Keratinocyte (primary cell): ENCODE data around the gene PGAM2. TPM values are rescaled to one million over a fixed set of nuclear protein-coding genes. Genes with fewer than 3 reads are reported as not detected.

Source experiments
- DNase-seq: peaks from one replicate; pipeline ENCODE4 v3.0.0-alpha.2; 2011; ENCODE audit warnings: low read depth, missing footprints, low spot score
- FAIRE-seq: peaks from 2 replicates; lab custom pipeline; 2011; peaks lifted over from hg19 to GRCh38; lab: Jason Lieb, UNC
- H2AFZ ChIP-seq: 2 replicates; pipeline ENCODE4 v1.6.0; 2012; ENCODE audit warnings: low read length, control low read depth, inconsistent platforms; ENCODE audit not compliant: control insufficient read depth
- H3K27ac ChIP-seq: 2 replicates; pipeline ENCODE4 v1.5.1; 2011; ENCODE audit warnings: low read length; ENCODE audit not compliant: control insufficient read depth, insufficient read depth
- H3K27me3 ChIP-seq: 3 replicates; pipeline ENCODE4 v1.6.0; 2011; ENCODE audit warnings: low read length; ENCODE audit not compliant: control insufficient read depth, insufficient read depth; ENCODE audit errors: extremely low read depth
- H3K36me3 ChIP-seq, 2 experiments: 2 replicates in 1 of 2; 3 replicates in 1 of 2; pipeline ENCODE4 v1.5.1; 2011; ENCODE audit warnings: low read length in 2 of 2, mild to moderate bottlenecking in 1 of 2; ENCODE audit not compliant: control insufficient read depth in 2 of 2, insufficient read depth in 2 of 2; ENCODE audit errors: extremely low read depth in 1 of 2
- H3K4me1 ChIP-seq: 3 replicates; pipeline ENCODE4 v1.5.1; 2011; ENCODE audit warnings: low read length; ENCODE audit not compliant: control insufficient read depth, insufficient read depth; ENCODE audit errors: extremely low read depth
- H3K4me2 ChIP-seq: 3 replicates; pipeline ENCODE4 v1.6.0; 2011; ENCODE audit warnings: low read depth, low read length; ENCODE audit not compliant: control insufficient read depth, insufficient read depth; ENCODE audit errors: extremely low read depth
- H3K4me3 ChIP-seq, 3 experiments: fragments of 200-600 bp in 1 of 3; sonication (generic) in 1 of 3; 2 replicates in 2 of 3; 3 replicates in 1 of 3; pipeline ENCODE4 v1.5.1; 2011 to 2016; ENCODE audit warnings: low read length in 3 of 3, mild to moderate bottlenecking in 3 of 3, control low read depth in 2 of 3, inconsistent platforms in 1 of 3, low read depth in 1 of 3, mixed read lengths in 1 of 3, mixed run types in 1 of 3, moderate library complexity in 1 of 3; ENCODE audit not compliant: control insufficient read depth in 2 of 3, insufficient read depth in 2 of 3; ENCODE audit errors: extremely low read depth in 1 of 3
- H3K79me2 ChIP-seq: 2 replicates; pipeline ENCODE4 v1.6.0; 2012; ENCODE audit warnings: low read length; ENCODE audit not compliant: control insufficient read depth, insufficient read depth
- H3K9ac ChIP-seq: 3 replicates; pipeline ENCODE4 v1.6.0; 2011; ENCODE audit warnings: low read length; ENCODE audit not compliant: control insufficient read depth, insufficient read depth; ENCODE audit errors: extremely low read depth
- H3K9me1 ChIP-seq: 3 replicates; pipeline ENCODE4 v1.6.0; 2011; ENCODE audit warnings: low read length; ENCODE audit not compliant: control insufficient read depth, insufficient read depth; ENCODE audit errors: extremely low read depth
- H3K9me3 ChIP-seq: 2 replicates; pipeline ENCODE4 v1.5.1; 2012; ENCODE audit warnings: low read depth, low read length; ENCODE audit not compliant: control insufficient read depth
- H4K20me1 ChIP-seq: 3 replicates; pipeline ENCODE4 v1.6.0; 2011; ENCODE audit warnings: low read length; ENCODE audit not compliant: control insufficient read depth, insufficient read depth; ENCODE audit errors: extremely low read depth
- EZH2 ChIP-seq: IDR thresholded peaks from one replicate; pipeline ENCODE4 v1.6.1; 2012; ENCODE audit warnings: inconsistent platforms, mild to moderate bottlenecking, low read length, moderate library complexity
- dilution Hi-C: fragments of 300-500 bp; cut with MboI; formaldehyde crosslinking; loops from one replicate; pipeline ENCODE4 v1.7.0; 2020; ENCODE audit warnings: low sequenced_read_pairs; ENCODE audit not compliant: extremely low pct_ligation_motif_present
- polyA plus RNA-seq, 5 experiments: library from polyadenylated mRNA; depleted of rRNA in 3 of 5; stranded (reverse) in 3 of 5; stranded (forward) in 1 of 5; unstranded in 1 of 5; fragments of >200 nt; gene quantifications; 1 replicate in 1 of 5; 2 replicates in 3 of 5; 3 replicates in 1 of 5; pipeline versions ENCODE4 v1.2.1 to v1.2.3, GENCODE V29; 2011 to 2012; ENCODE audit warnings: missing spikeins in 2 of 5, low read depth in 1 of 5, low replicate concordance in 1 of 5
- TF ChIP-seq, protein P1 (sequence below), 3 experiments: IDR thresholded peaks in 1 of 3; conservative IDR thresholded peaks in 1 of 3; optimal IDR thresholded peaks in 1 of 3; 2 replicates in 2 of 3; 3 replicates in 1 of 3; pipeline versions ENCODE3 to v1.5.1; 2011; ENCODE audit warnings: low read length in 3 of 3, mild to moderate bottlenecking in 3 of 3, moderate library complexity in 2 of 3, control low read depth in 1 of 3, inconsistent platforms in 1 of 3; ENCODE audit not compliant: insufficient read depth in 2 of 3; ENCODE audit errors: extremely low read depth in 1 of 3

PGAM2 gene
- polyA plus RNA-seq, 1 donor (not counting 4 experiments of a cell fraction or from before 2014, with no cell fraction given): not detected

DNA sequence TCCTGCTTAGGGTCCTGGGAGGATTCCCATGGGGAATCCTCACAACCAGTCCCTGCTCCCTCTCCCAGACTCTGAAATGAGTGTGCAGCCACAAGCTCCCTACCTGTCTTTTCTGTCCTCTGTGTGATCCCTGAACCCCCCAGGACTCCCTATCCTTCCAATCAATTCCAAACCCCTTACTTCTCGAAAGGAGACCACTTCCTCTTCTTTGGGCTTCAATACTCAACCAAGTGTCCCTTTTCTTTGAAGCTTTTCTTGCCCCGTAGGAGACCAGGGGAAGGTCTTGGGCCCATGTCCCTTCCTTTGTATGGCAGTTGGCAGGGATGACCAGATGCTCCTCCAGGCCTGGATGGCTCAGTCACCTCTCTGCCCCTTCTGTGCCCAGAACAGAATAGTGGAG is 40.5 kb upstream of the PGAM2 start:
- Histone ChIP-seq H3K4me3 (no peak overlapping the region), H3K27me3 (peaks cover 11% of the 10 kb centered on the region)
- dilution Hi-C loops: no loop called here

DNA sequence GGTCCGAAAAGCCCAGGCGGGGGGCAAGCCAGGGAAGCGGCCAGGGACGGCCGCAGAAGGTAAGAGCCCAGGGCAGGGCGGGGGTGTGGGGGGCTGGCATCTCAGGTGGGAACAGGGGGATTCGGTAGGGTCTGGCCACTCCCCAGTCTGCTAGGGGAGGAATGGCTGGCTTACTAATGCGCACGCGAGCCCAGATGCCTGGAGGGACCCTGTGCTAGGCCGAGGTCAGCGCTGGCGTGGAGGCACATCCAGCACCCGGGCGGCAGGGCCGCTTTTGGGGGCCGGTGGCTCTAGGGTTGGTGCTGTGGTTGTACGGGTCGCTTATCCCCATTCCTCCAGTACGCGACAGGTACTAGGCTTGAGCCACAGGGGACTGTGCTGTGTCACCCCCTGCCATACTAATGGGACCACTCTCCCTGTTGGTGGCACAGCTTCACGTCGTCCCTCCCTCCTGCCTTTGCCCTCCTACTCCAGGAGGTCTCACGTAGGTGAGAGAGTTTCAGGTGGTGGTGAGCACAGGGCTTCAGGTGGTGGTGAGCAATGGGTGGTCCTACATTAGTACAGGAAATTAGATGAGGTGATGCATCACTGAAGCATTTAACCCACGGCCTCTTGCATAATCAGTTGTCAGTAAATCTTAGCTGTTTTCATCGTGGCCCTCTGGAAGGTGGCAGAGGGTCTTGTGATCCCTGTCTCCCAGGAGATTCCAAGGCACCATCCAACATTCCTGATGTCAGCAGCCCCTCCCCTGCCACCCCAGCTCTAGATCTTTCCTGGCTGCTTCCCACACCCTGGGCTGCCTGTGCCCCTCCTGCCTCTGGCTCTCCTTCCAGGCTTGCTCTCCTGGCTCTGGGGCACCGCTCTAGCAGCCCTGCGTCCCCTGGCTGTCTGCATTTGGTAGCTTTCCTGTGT is 39.7 kb upstream of the PGAM2 start:
- no peaks in the 10 kb centered on the region for H3K9me3 ChIP-seq
- dilution Hi-C loops: no loop called here
- no peaks in the 10 kb centered on the region for H3K79me2 ChIP-seq
- H3K36me3 ChIP-seq: no peaks in the 10 kb centered on the region
- H3K9me1 ChIP-seq: no peaks in the 10 kb centered on the region
- DNase-seq: no peak
- H3K9ac ChIP-seq: no peak overlapping the region
- peaks cover 25% of the 10 kb centered on the region for H3K4me1 ChIP-seq
- no peak overlapping the region for H3K4me2 ChIP-seq
- H3K4me3 ChIP-seq: no peak overlapping the region
- H3K27me3 ChIP-seq: peaks cover 11% of the 10 kb centered on the region
- peak; percentile 86 for FAIRE-seq
- no peak overlapping the region for H2AFZ ChIP-seq
- H3K27ac ChIP-seq: no peak overlapping the region
- TF ChIP-seq, protein P1, sequence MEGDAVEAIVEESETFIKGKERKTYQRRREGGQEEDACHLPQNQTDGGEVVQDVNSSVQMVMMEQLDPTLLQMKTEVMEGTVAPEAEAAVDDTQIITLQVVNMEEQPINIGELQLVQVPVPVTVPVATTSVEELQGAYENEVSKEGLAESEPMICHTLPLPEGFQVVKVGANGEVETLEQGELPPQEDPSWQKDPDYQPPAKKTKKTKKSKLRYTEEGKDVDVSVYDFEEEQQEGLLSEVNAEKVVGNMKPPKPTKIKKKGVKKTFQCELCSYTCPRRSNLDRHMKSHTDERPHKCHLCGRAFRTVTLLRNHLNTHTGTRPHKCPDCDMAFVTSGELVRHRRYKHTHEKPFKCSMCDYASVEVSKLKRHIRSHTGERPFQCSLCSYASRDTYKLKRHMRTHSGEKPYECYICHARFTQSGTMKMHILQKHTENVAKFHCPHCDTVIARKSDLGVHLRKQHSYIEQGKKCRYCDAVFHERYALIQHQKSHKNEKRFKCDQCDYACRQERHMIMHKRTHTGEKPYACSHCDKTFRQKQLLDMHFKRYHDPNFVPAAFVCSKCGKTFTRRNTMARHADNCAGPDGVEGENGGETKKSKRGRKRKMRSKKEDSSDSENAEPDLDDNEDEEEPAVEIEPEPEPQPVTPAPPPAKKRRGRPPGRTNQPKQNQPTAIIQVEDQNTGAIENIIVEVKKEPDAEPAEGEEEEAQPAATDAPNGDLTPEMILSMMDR (optimal IDR thresholded peaks at IDR 0.05 in 1 of 3, IDR thresholded peaks at IDR 0.05 in 1 of 3, conservative IDR thresholded peaks at IDR 0.05 in 1 of 3; ENCODE audit: extremely low read depth in 1 of 3, insufficient read depth in 2 of 3, low read length in 3 of 3): no peak
- TF ChIP-seq EZH2: peak; percentile 47
- no peaks in the 10 kb centered on the region for H4K20me1 ChIP-seq

More for the DNA sequence above, 40.5 kb upstream of the PGAM2 start:
- Histone ChIP-seq H3K4me1 (peaks cover 25% of the 10 kb centered on the region), H3K4me2 (no peak overlapping the region), H4K20me1 (no peaks in the 10 kb centered on the region), H3K9me3 (no peaks in the 10 kb centered on the region), H3K79me2 (no peaks in the 10 kb centered on the region), H2AFZ (no peak overlapping the region), H3K9me1 (no peaks in the 10 kb centered on the region), H3K36me3 (no peaks in the 10 kb centered on the region), H3K9ac (no peak overlapping the region), H3K27ac (no peak overlapping the region)
- DNase-seq (no peak), FAIRE-seq (no peak)
- TF ChIP-seq EZH2: no peak
- TF ChIP-seq, protein P1 (optimal IDR thresholded peaks at IDR 0.05 in 1 of 3, IDR thresholded peaks at IDR 0.05 in 1 of 3, conservative IDR thresholded peaks at IDR 0.05 in 1 of 3; ENCODE audit: extremely low read depth in 1 of 3, insufficient read depth in 2 of 3, low read length in 3 of 3): no peak
